HG02852 (cell line): ENCODE data around the gene PACS1.
"Not testable (repeated sequence)": the region's sequence is repeated elsewhere in the genome, so short reads cannot be mapped to it uniquely, and the experiment has no call there.

Experiments used
- ATAC-seq: cut with Tn5 transposase; IDR thresholded peaks from one replicate; pipeline ENCODE4 v1.9.1; 2021; ENCODE audit warnings: mild to moderate bottlenecking, moderate library complexity; ENCODE audit not compliant: unreplicated experiment

The PACS1 gene

GRCh38 chr11:66069715-66070603 lies at the start of gene PACS1:
TSS of gene PACS1 (plus strand) at chr11:66070272. CDS start at chr11:66070487, 215 bp downstream.
- ATAC-seq = peak; percentile 47

DNA sequence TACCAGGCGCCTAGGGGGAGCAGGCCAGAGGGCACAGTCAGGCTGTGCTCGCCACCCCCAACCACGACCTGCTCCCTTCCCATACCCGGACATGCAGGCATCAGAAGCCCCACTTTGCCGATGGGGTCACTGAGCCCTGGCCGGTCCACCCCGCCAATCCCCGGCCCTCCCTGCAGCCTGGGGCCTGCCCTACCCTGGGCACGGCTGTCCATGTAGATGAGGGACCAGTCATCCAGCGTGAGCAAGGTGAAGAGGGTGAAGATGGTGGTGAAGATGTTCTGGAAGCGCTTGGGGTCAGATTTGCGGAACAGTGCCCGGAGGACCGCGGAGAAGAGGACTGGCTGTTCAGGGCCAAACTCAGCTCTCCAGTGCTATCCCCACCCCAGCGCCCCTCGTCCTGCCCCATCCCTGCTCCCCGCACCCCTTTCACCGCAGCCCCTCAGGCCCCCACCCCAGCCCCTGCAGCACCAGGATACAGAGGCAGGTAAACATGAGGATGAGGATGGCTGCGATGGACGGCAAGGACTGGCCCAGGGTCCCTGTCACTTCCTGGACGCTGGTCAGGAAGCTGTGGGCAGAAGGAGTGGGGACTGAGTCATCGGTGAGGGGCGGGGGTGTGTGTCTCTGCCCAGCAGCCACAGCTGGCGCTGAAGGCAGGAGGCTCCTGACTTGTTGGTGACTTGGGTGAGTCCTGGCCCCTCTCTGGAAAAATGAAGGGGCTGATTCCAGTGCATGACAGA lies 49.3 kb upstream of the PACS1 start:
- no peak for ATAC-seq

DNA sequence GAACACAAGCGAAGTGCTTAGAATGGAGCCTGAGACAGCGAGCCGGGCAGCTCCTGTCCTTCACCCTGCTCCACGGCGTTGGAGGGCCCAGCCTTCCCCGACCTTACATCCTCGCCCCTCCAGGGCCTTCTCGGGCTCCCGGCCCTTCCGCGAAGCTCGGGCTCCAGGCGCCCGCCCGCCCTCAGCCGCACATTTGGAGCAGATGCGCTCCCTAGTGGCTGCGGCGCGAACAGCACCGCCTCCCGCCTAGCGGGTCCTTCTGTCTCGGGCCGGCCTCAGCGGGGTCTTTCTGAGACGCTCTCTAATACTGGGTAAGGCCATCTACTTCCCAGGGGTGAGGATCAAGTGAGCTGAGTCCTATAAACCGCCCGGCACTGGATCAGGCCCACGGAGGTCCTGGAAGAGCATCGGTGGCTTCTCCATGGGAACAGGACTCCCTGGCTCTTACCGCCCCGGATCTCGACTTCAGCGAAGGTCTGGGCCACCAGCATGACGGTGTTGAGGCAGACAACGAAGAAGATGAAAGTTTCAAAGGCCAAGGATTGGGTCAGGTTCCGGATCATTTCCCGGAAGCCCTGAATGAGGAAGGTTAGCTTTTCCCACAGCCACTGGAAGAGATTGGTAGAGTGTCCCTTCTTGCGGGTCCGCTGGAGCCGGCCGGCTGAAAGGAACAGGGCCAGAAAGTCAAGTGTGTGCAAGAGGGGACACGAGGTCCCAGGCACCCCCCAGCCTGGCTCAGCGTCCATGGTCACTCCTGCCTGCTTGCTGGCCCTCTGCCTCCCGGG lies 47.5 kb upstream of the PACS1 start:
- no peak for ATAC-seq

- ATAC-seq = not testable (repeated sequence)
Observed at GRCh38 chr11:66023186-66023440, 47.0 kb upstream of the PACS1 start.

GRCh38 chr11:66026017-66026529 lies 44.0 kb upstream of the PACS1 start, which contains the start of gene CATSPER1:
TSS of gene CATSPER1 (minus strand) at chr11:66026479. CDS start at chr11:66026379, 100 bp downstream.
- no peak for ATAC-seq

DNA sequence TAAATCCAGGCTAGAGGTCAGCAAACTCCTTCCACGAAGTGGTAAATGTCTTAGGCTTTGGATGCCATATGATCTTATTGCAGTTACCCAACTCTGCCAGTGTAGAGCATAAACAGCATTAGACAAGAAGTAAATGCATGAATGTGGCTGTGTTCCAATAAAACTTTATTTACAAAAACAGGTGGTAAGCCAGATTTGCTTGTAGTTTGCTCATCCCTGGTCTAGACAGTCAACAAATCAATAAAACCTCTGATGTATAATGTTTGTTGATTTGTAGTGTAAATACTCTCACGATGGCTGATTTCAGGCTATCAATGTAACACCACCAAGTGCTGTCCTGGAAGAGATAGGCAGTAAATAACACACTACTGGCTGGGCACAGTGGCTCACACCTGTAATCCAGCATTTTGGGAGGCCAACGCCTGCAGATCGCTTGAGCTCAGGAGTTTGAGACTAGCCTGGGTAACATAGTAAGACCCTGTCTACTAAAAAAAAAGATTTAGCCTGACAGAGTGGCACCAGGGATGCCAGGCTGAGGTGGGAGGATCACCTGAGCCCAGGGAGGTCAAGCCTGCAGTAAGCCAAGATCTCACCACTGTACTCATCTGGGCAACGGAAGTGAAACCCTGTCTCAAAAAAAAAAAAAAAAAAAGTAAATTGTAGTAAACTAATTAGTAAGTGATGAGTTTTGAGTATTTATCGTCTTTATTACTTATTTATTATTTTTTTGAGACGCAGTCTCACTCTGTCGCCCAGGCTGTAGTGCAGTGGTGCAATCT lies 36.9 kb upstream of the PACS1 start:
- no peak for ATAC-seq

GRCh38 chr11:66035653-66036333 lies 34.3 kb upstream of the PACS1 start:
- ATAC-seq = no peak

DNA sequence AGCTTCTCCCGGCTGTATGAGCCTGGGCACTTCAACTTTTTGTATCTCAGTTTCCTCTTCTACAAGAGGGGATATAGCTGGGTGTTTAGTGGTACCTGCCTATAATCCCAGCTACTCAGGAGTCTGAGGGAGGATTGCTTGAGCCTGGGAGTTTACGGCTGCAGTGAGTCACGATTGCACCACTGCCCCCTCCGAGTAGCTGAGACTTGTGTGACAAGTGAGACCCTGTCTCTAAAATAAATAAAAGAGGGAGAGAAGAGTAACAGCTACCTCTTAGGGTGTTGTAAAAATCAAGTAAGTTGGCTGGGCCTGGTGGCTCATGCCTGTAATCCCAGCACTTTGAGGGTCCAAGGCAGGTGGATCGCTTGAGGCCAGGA lies 33.8 kb upstream of the PACS1 start:
- ATAC-seq = no peak

GRCh38 chr11:66037327-66037726 lies 32.7 kb upstream of the PACS1 start:
- no peak for ATAC-seq

DNA sequence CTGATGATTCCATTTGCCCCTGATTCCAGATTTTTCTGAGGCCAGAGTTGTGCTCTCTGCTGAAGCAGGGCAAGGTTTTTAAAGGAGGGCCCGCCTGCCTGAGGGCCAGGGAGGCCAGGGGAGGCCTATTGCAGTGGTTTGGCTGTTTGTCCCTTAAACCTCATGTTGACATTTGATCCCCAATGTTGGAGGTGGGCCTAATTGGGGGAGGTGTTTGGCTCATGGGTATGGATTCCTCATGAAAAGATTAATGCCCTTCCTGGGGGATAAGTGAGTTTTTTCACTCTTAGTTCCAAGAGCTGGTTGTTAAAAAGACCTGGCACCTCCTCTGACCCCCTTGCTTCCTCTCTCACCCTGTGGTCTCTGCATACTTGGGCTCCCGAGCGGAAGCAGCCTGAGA lies 30.3 kb upstream of the PACS1 start:
- no peak for ATAC-seq

DNA sequence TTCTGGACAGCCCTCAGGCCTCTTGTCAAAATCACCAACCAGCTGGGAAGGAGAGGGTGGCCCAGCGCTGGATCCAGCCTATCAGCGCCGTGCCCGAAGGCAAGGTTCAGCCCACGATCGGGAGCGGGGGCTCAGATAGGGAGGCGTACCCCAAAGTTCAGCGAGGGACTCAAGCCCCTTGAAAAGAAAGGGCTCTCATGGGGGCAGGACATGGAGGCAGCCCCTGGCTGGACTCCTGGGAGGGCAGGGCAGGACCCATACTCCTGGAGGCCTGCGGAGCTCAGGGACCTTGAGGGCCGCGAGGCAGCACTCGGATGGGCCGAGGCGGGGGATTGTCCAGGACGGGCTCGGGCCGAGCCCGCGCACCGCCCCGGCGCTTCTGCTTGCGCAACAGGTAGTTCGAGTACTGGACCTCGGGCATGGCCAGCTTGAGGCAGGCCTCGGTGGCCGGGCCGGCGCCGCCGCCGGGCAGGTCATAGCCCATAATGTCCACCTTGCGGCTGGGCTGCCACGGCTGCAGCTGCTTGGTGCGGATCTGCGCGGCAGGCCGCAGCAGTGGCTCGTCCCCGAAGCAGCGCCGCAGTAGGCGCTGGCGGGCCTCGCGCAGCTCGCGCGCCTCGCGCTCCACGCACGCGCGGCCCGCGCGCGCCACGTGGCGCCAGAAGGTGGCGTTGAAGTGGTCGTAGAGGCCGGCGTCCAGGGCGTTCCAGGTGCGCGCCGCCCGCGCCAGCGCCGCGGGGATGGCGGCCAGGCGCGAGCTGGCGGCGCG lies 27.7 kb upstream of the PACS1 start:
- no peak for ATAC-seq

GRCh38 chr11:66042996-66043906 lies 26.8 kb upstream of the PACS1 start:
- no peak for ATAC-seq

- no peak for ATAC-seq
Observed at GRCh38 chr11:66044757-66045156, 25.3 kb upstream of the PACS1 start.

DNA sequence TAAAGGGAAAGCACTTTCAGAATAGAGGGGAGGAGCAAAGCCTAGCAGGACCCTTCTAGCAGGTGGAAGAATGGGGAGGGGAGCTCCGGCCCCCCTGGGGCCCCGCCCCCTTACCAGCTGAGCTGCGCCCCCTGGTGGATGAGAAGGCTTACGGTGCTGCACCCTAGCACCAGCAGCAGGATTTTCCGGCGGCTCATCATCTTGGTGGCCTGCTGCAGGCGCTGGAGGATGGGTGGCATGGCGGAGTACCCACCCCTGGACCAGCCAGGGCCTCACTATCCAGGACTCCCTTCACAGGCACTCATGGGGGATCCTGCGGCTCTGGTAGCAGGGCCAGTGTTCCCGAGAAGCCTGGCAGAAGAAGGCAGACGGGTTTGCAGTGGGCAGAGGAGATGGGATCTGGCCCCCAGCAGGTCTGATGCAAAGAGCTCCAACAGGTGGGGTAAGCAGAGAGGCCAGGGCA lies 24.9 kb upstream of the PACS1 start:
- peak; percentile 48 for ATAC-seq

GRCh38 chr11:66046901-66047300 lies 23.2 kb upstream of the PACS1 start:
- no peak for ATAC-seq

DNA sequence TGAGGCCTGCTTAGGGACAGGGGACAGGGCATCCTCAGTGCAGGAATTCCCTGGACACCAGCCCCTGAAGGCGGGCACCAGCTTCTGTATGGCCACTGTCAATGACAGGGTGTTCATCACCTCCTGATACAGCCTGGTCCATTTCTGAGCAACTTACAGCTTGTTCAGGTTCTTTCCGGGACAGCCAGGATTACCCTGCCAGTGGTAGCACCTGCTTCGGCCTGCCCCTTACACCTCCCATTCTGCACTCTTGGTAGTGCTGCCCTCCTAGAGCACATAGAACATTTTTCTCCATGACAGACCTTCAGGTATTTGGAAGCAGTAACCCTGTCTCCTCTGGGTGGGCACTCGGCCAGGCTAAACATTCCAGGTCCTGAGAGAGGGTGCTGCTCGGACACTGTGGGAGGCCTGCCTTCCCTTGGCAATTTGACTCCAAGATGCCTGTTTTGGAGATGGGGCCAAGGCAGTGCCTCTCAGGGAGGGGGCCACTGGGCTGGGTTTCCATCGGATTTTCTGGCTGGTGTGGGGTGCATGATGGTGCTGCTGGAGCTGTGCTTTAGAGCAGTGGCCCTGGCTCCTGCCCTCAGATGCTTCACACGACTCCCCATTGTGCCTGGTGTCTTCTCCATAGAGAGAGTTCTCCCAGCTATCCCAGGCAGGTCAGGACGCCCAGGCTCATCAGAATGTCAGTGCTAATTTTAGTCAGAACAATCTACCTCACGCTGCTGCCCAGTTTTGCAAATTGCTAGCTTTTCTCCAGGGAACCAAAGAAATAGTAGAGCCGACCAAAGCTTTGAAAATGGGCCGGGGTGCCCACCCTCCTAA lies 22.3 kb upstream of the PACS1 start:
- ATAC-seq = no peak
